Measurements from ENCODE around the gene SCUBE3. TPM values are rescaled to one million over a fixed set of nuclear protein-coding genes. Genes with fewer than 3 reads are reported as not detected.

Gene SCUBE3
- total and polyA plus RNA-seq, 2 of the 8 experiments (the other 6 are each of a cell fraction or from before 2014, with no cell fraction given): 0.80 to 1.0 TPM

DNA sequence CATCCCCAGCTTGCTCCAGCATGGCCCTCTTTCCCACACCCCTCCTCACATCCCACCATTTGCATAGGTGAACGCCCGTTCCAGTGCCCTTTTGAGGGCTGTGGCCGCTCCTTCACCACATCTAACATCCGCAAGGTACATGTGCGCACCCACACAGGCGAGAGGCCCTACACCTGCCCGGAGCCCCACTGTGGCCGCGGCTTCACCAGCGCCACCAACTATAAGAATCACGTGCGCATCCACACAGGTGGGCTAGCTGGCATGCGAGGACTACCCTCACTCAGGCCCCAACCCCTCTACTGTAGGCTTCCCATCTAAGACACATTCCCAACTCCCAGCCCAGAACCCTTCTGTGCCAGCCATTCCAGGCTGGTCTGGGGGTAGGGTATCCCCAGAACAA lies 77.7 kb downstream of the SCUBE3 start:
- ChIA-PET CTCF (ENCODE audit: partially characterized antibody) (interaction anchor here (0.6 to 11.9 kb wide), 5 partner anchors 35 to 477 kb away, joined by 3 to 161 read pairs (median 11); partner anchors contain the start of genes FANCE and RPL10A), POLR2A (ENCODE audit: partially characterized antibody) (no interaction called here)
- H4K5ac ChIP-seq (ENCODE audit: insufficient read length, low read depth, low read length): no peak overlapping the region
- no peak overlapping the region for H2BK5ac ChIP-seq (ENCODE audit: low read depth, low read length)
- H4K8ac ChIP-seq (ENCODE audit: extremely low read depth, insufficient read depth, low read length): no peak overlapping the region
- H2AK5ac ChIP-seq (ENCODE audit: low read depth, low read length): no peak overlapping the region
- no peak overlapping the region for H2BK12ac ChIP-seq (ENCODE audit: low read depth, low read length)
- no peak overlapping the region for H3K18ac ChIP-seq (ENCODE audit: extremely low read depth, low read length)
- no peak for TF ChIP-seq SP2 (IDR thresholded peaks at IDR 0.05; ENCODE audit: low read length)
- TF ChIP-seq SUZ12 (IDR thresholded peaks at IDR 0.05; ENCODE audit: low read length): no peak
- no peak for TF ChIP-seq BRCA1 (IDR thresholded peaks at IDR 0.05; ENCODE audit: low read depth, low read length)
- TF ChIP-seq SP4 (IDR thresholded peaks at IDR 0.05; ENCODE audit: low read length): no peak
- TF ChIP-seq KDM1A (IDR thresholded peaks at IDR 0.05; ENCODE audit: borderline replicate concordance, low read length): no peak
- TF ChIP-seq RBBP5 (IDR thresholded peaks at IDR 0.05; ENCODE audit: borderline replicate concordance, low read depth, low read length): no peak
- TF ChIP-seq PHF8 (conservative IDR thresholded peaks at IDR 0.05; ENCODE audit: low read depth, low read length): no peak
- TF ChIP-seq HDAC6 (IDR thresholded peaks at IDR 0.05; ENCODE audit: low read depth, low read length): no peak
- no peak for TF ChIP-seq SIN3A (conservative IDR thresholded peaks at IDR 0.05 in 1 of 2, IDR thresholded peaks at IDR 0.05 in 1 of 2; ENCODE audit: low read depth in 1 of 2, low read length in 2 of 2)
- TF ChIP-seq CEBPB (IDR thresholded peaks at IDR 0.05; ENCODE audit: low read depth, low read length): no peak
- no peak for TF ChIP-seq RXRA (IDR thresholded peaks at IDR 0.05; ENCODE audit: insufficient read depth, low read depth, low read length)
- no peak overlapping the region for H2BK15ac ChIP-seq (ENCODE audit: low read length)
- no peaks in the 10 kb centered on the region for H3K9me3 ChIP-seq (ENCODE audit: insufficient read depth in 2 of 2, low read depth in 1 of 2, low read length in 1 of 2)
- no peaks in the 10 kb centered on the region for H3K4me1 ChIP-seq (replicated peaks in 1 of 4; ENCODE audit: control insufficient read depth in 3 of 4, insufficient read depth in 4 of 4, low read length in 3 of 4)
- H3K4ac ChIP-seq (replicated peaks; ENCODE audit: insufficient read length, low read depth, low read length): no peak overlapping the region
- no peaks in the 10 kb centered on the region for H3K79me2 ChIP-seq (ENCODE audit: control insufficient read depth in 1 of 2, insufficient read depth in 2 of 2, low read length in 2 of 2)
- H3K4me3 ChIP-seq (ENCODE audit: extremely low read depth in 1 of 4, insufficient read depth in 2 of 4, low read depth in 3 of 4, low read length in 4 of 4): no peak overlapping the region
- H3K14ac ChIP-seq (ENCODE audit: insufficient read length): no peak overlapping the region
- H4K20me1 ChIP-seq (replicated peaks in 1 of 2; ENCODE audit: control insufficient read depth in 1 of 2, insufficient read depth in 2 of 2, low read length in 2 of 2): peaks cover 0 to 4% of the 10 kb centered on the region in 2 experiments
- no peak overlapping the region for H2BK120ac ChIP-seq (replicated peaks; ENCODE audit: low read depth, low read length)
- no peak overlapping the region for H3K9ac ChIP-seq (replicated peaks in 1 of 4; ENCODE audit: extremely low read depth in 1 of 4, low read depth in 3 of 4, low read length in 3 of 4)
- FAIRE-seq (no peak), DNase-seq (ENCODE audit: low read depth in 1 of 2, low spot score in 2 of 2) (no peak)
- peaks cover 6 to 13% (median 10%) of the 10 kb centered on the region in 4 experiments; a peak in 5 of 8 replicates for H3K36me3 ChIP-seq (ENCODE audit: control insufficient read depth in 2 of 4, insufficient read depth in 4 of 4, low read length in 3 of 4)
- no peaks in the 10 kb centered on the region for H3K23me2 ChIP-seq (ENCODE audit: low read depth, low read length)
- no peak overlapping the region for H3K23ac ChIP-seq (ENCODE audit: insufficient read length)
- 94% methylated on average over 13 of the region's 13 CpGs; no CpG with 5 or more reads in 1 of the 2 experiments for WGBS, 2 experiments (ENCODE audit: extremely low coverage in 1 of 2, insufficient coverage in 1 of 2, insufficient read length in 1 of 2, insufficient replicate concordance in 2 of 2, low coverage in 1 of 2, low lambda C conversion rate in 2 of 2, missing lambda C conversion rate in 1 of 2)
- no peak overlapping the region for H3K56ac ChIP-seq (replicated peaks; ENCODE audit: insufficient read length, low read depth, low read length)
- H2AFZ ChIP-seq (ENCODE audit: low read length): no peak overlapping the region
- no peak overlapping the region for H2BK20ac ChIP-seq (ENCODE audit: low read length)
- no peaks in the 10 kb centered on the region for H3K27me3 ChIP-seq (replicated peaks in 1 of 4; ENCODE audit: control insufficient read depth in 3 of 4, extremely low read depth in 1 of 4, insufficient read depth in 3 of 4, low read length in 3 of 4)
- no peaks in the 10 kb centered on the region for H3K79me1 ChIP-seq (ENCODE audit: low read depth, low read length)
- no peak overlapping the region for H4K91ac ChIP-seq (replicated peaks; ENCODE audit: insufficient read length, low read length)
- H3K4me2 ChIP-seq (ENCODE audit: insufficient read depth in 1 of 2, low read depth in 2 of 2, low read length in 2 of 2): no peak overlapping the region
- no peak overlapping the region for H3K27ac ChIP-seq (ENCODE audit: low read depth, low read length)

Measured in H1 (cell line).